B cell (primary cell): ENCODE results near the gene ZFHX2. TPM values are rescaled to one million over a fixed set of nuclear protein-coding genes. Genes with fewer than 3 reads are reported as not detected.

ENCODE experiments used
- ATAC-seq: fragments of 200-7000 bp; cut with Tn5 transposase; one replicate; pipeline ENCODE4 v1.10.0; 2021; ENCODE audit warnings: low read depth, mild to moderate bottlenecking, moderate number of reproducible peaks, moderate library complexity
- CTCF ChIA-PET: fragments of 350-600 bp; sonication (Branson Sonifier 250); formaldehyde crosslinking; loops from one replicate; lab custom pipeline; 2021; ENCODE audit warnings: antibody characterized with exemption, inconsistent platforms; lab: Charles Lee
- POLR2A ChIA-PET: fragments of 350-600 bp; sonication (Branson Sonifier 250); formaldehyde crosslinking; loops from one replicate; lab custom pipeline; 2021; ENCODE audit warnings: antibody characterized with exemption; lab: Charles Lee
- DNase-seq: peaks from one replicate; pipeline ENCODE4 v3.0.0; 2013
- H2AFZ ChIP-seq: 2 replicates; pipeline ENCODE4 v1.6.1; 2012; ENCODE audit warnings: mild to moderate bottlenecking, low read depth, low read length; ENCODE audit not compliant: insufficient read depth, poor library complexity, severe bottlenecking
- H3K27ac ChIP-seq, 2 donors: 1 replicate in 1 of 2; 2 replicates in 1 of 2; pipeline ENCODE4 v1.5.1; 2012 to 2013; ENCODE audit warnings: low read length in 2 of 2, mild to moderate bottlenecking in 2 of 2, moderate library complexity in 1 of 2
- H3K27me3 ChIP-seq, 4 experiments: fragments of 200-600 bp in 1 of 4; sonication (generic) in 1 of 4; replicated peaks in 1 of 4; 1 replicate in 2 of 4; 2 replicates in 2 of 4; pipeline versions ENCODE4 v1.6.1 to v1.7.0; 2013 to 2016; ENCODE audit warnings: low read length in 3 of 4, mild to moderate bottlenecking in 2 of 4, mixed read lengths in 1 of 4, moderate library complexity in 1 of 4; ENCODE audit not compliant: insufficient read depth in 4 of 4, control insufficient read depth in 3 of 4; ENCODE audit errors: control extremely low read depth in 1 of 4
- H3K36me3 ChIP-seq, 2 experiments: replicated peaks in 1 of 2; 1 replicate in 1 of 2; 2 replicates in 1 of 2; pipeline versions ENCODE4 v1.6.1 to v1.7.1; 2013; ENCODE audit warnings: low read length in 1 of 2; ENCODE audit not compliant: insufficient read depth in 2 of 2, control insufficient read depth in 1 of 2; ENCODE audit errors: control extremely low read depth in 1 of 2, extremely low read depth in 1 of 2
- H3K4me1 ChIP-seq, 2 donors: fragments of 200-600 bp in 1 of 2; sonication (generic) in 1 of 2; 1 replicate in 1 of 2; 2 replicates in 1 of 2; pipeline versions ENCODE4 v1.5.1 to v1.6.1; 2013 to 2017; ENCODE audit warnings: low read length in 2 of 2; ENCODE audit not compliant: control insufficient read depth in 2 of 2, insufficient read depth in 2 of 2
- H3K4me2 ChIP-seq: replicated peaks from 2 replicates; pipeline ENCODE3; 2012; ENCODE audit warnings: mild to moderate bottlenecking, low read depth, low read length; ENCODE audit not compliant: poor library complexity, severe bottlenecking
- H3K4me3 ChIP-seq, 5 experiments: fragments of 200-600 bp in 1 of 5; sonication (generic) in 1 of 5; 1 replicate in 3 of 5; 2 replicates in 2 of 5; pipeline versions ENCODE4 v1.5.1 to v1.7.0; 2011 to 2016; ENCODE audit warnings: low read length in 4 of 5, mild to moderate bottlenecking in 4 of 5, low read depth in 2 of 5, control low read depth in 1 of 5, moderate library complexity in 1 of 5; ENCODE audit not compliant: insufficient read depth in 1 of 5; ENCODE audit errors: control extremely low read depth in 1 of 5, extremely low read depth in 1 of 5
- H3K79me2 ChIP-seq: fragments of 200-600 bp; sonication (generic); one replicate; pipeline ENCODE4 v1.6.0; 2016; ENCODE audit warnings: low read length; ENCODE audit not compliant: control insufficient read depth, insufficient read depth
- H3K9ac ChIP-seq: fragments of 200-600 bp; sonication (generic); 2 replicates; pipeline ENCODE4 v1.6.1; 2017; ENCODE audit warnings: mild to moderate bottlenecking, low read length, moderate library complexity
- H3K9me3 ChIP-seq, 3 donors: one replicate each; pipeline versions ENCODE4 v1.6.1 to v1.7.1; 2013; ENCODE audit warnings: low read length in 2 of 3; ENCODE audit not compliant: control insufficient read depth in 2 of 3, insufficient read depth in 1 of 3; ENCODE audit errors: control extremely low read depth in 1 of 3
- H4K20me1 ChIP-seq: 2 replicates; pipeline ENCODE4 v1.6.0; 2012; ENCODE audit warnings: mild to moderate bottlenecking, low read length; ENCODE audit not compliant: insufficient read depth, control insufficient read depth, poor library complexity, severe bottlenecking
- H3K27ac Mint-ChIP-seq: one replicate; pipeline ENCODE4 v1.8.0; 2021; ENCODE audit warnings: mixed read lengths
- H3K27me3 Mint-ChIP-seq: one replicate; pipeline ENCODE4 v1.8.0; 2021; ENCODE audit warnings: mixed read lengths
- H3K4me1 Mint-ChIP-seq: one replicate; pipeline ENCODE4 v1.8.0; 2021; ENCODE audit warnings: mixed read lengths
- H3K4me3 Mint-ChIP-seq: one replicate; pipeline ENCODE4 v1.8.0; 2021; ENCODE audit warnings: mixed read lengths
- H3K9me3 Mint-ChIP-seq: one replicate; pipeline ENCODE4 v1.8.0; 2022; ENCODE audit warnings: mixed read lengths; ENCODE audit not compliant: insufficient read depth
- CTCF ChIP-seq: fragments of 200-600 bp; IDR thresholded peaks from one replicate; pipeline ENCODE4 v1.8.0; 2022; ENCODE audit warnings: antibody characterized with exemption, mild to moderate bottlenecking
- EZH2 ChIP-seq: IDR thresholded peaks from 2 replicates; pipeline ENCODE4 v1.6.1; 2012; ENCODE audit warnings: borderline replicate concordance, low read depth, mild to moderate bottlenecking, moderate library complexity, low read length; ENCODE audit not compliant: insufficient read depth, poor library complexity, severe bottlenecking
- WGBS: methylation state at CpG from one replicate; pipeline ENCODE4 v1.1.5; 2013; ENCODE audit warnings: missing lambda C conversion rate; ENCODE audit not compliant: insufficient coverage; 5-methylcytosine and 5-hydroxymethylcytosine counted together
- intact Hi-C: fragments of 100-400 bp; cut with micrococcal nuclease; formaldehyde crosslinking; loops from one replicate; pipeline ENCODE4 v1.10.0; 2022
- polyA minus RNA-seq: library from RNA; depleted of rRNA, polyadenylated mRNA; stranded (reverse); fragments of >200 nt; gene quantifications from 2 replicates; pipeline ENCODE4 v1.2.3, GENCODE V29; 2012
- polyA plus RNA-seq: library from polyadenylated mRNA; depleted of rRNA; stranded (reverse); fragments of >200 nt; gene quantifications from 2 replicates; pipeline ENCODE4 v1.2.3, GENCODE V29; 2012
- total RNA-seq, 2 donors: library from RNA; stranded (reverse); fragments of 120-200 nt in 1 of 2; gene quantifications; 1 replicate in 1 of 2; 2 replicates in 1 of 2; pipeline versions ENCODE4 v1.2.3 to v1.2.4, GENCODE V29; 2013 to 2022

Gene ZFHX2
- total RNA-seq: 2.5 and 2.8 TPM in 2 replicates
- total RNA-seq (2013): 0.09 TPM
- 0.10 and 0.21 TPM in 2 replicates for polyA plus RNA-seq
- 0.09 and 0.57 TPM in 2 replicates for polyA minus RNA-seq

- peak within 1 kb of the TSS; percentile 23 to 69 for H3K27ac ChIP-seq
- H3K4me1 ChIP-seq: peaks cover 13 to 24% of the 10 kb centered on the region in 2 donors
- no peaks in the 10 kb centered on the region for H3K9me3 Mint-ChIP-seq
- DNase-seq (peak; percentile 78), ATAC-seq (peak; percentile 53)
- H3K4me1 Mint-ChIP-seq: peaks cover 21% of the 10 kb centered on the region
- H3K4me3 ChIP-seq: peak within 1 kb of the TSS; percentile 35 to 83 (median 78)
- peak within 1 kb of the TSS; percentile 95 for H2AFZ ChIP-seq
- no peaks in the 10 kb centered on the region for H3K9me3 ChIP-seq
- no peak for TF ChIP-seq CTCF
- no peak for TF ChIP-seq EZH2
- H3K27me3 ChIP-seq: peaks cover 0 to 16% (median 7%) of the 10 kb centered on the region in 4 experiments
- peak within 1 kb of the TSS; percentile 75 for H3K9ac ChIP-seq
- peaks cover 6% of the 10 kb centered on the region for H3K79me2 ChIP-seq
- peak within 1 kb of the TSS; percentile 97 for H3K4me2 ChIP-seq
- POLR2A ChIA-PET: interaction anchor here (0.6 to 0.8 kb wide), 7 partner anchors 10 to 1628 kb away, joined by 3 to 7 read pairs (median 4); partner anchors contain the start of gene KHNYN
- no peaks in the 10 kb centered on the region for H3K36me3 ChIP-seq
- peak within 1 kb of the TSS; percentile 61 for H3K27ac Mint-ChIP-seq
- CTCF ChIA-PET: interaction anchor here (1.8 to 2.7 kb wide), 3 partner anchors 10 to 73 kb away, joined by 6 to 27 read pairs (median 10); no protein-coding TSS in a partner anchor
- no peaks in the 10 kb centered on the region for H3K27me3 Mint-ChIP-seq
- no peak within 1 kb of the TSS for H3K4me3 Mint-ChIP-seq
- WGBS: 0% methylated on average over 22 of the region's 49 CpGs
- no peaks in the 10 kb centered on the region for H4K20me1 ChIP-seq
- intact Hi-C loops: loop anchor here (1.0 to 10.0 kb wide), 7 partner anchors 12 to 663 kb away; partner anchors contain the start of genes ACIN1, AP1G2, C14orf119 and CHMP4A
These were observed at the start of gene ZFHX2 for GRCh38 chr14:23551266-23552028. TSS of gene ZFHX2 (minus strand) at chr14:23551765. CDS start at chr14:23535325, 16,440 bp downstream.

GRCh38 chr14:23600806-23601205, 49.2 kb upstream of the ZFHX2 start:
- Mint-ChIP-seq H3K27me3 (peaks cover 14% of the 10 kb centered on the region), H3K4me1 (no peaks in the 10 kb centered on the region), H3K4me3 (no peak overlapping the region), H3K9me3 (no peaks in the 10 kb centered on the region), H3K27ac (no peak overlapping the region)
- CTCF ChIA-PET: interaction anchor here (1.6 kb wide), 1 partner anchor 31 kb away, joined by 3 read pairs; no protein-coding TSS in a partner anchor
- Histone ChIP-seq H3K4me3 (no peak overlapping the region), H3K36me3 (no peaks in the 10 kb centered on the region), H3K4me2 (no peak overlapping the region), H3K4me1 (no peaks in the 10 kb centered on the region), H3K9me3 (peaks cover 0 to 8% (median 1%) of the 10 kb centered on the region in 3 donors), H4K20me1 (no peaks in the 10 kb centered on the region), H2AFZ (no peak overlapping the region), H3K79me2 (no peaks in the 10 kb centered on the region), H3K9ac (no peak overlapping the region), H3K27me3 (peaks cover 0 to 5% (median 0%) of the 10 kb centered on the region in 4 experiments), H3K27ac (no peak overlapping the region)
- WGBS: 100% methylated on average over 1 of the region's 1 CpG
- POLR2A ChIA-PET: no interaction called here
- ATAC-seq (no peak), DNase-seq (no peak)
- TF ChIP-seq CTCF: no peak
- TF ChIP-seq EZH2: no peak
- intact Hi-C loops: no loop called here
